Stimulated activated CD8-positive, alpha-beta memory T cell treated with anti-CD3 and anti-CD28 coated beads, Interleukin-2, amount 100 ng/mL, for 48 hours (primary cell): ENCODE measurements around the gene HS6ST1.
"Not testable (repeated sequence)": the region's sequence is repeated elsewhere in the genome, so short reads cannot be mapped to it uniquely, and the experiment has no call there.

Source experiments
- DNase-seq, 2 donors: peaks; one replicate each; pipeline ENCODE4 v3.0.0-alpha.2; 2020; ENCODE audit warnings: low read depth in 2 of 2

The HS6ST1 gene

GRCh38 chr2:128268611-128269010 is 50.1 kb downstream of the HS6ST1 start:
- not testable (repeated sequence) for DNase-seq

GRCh38 chr2:128268145-128268544 is 50.5 kb downstream of the HS6ST1 start:
- not testable (repeated sequence) for DNase-seq

- not testable (repeated sequence) for DNase-seq
Observed at GRCh38 chr2:128267649-128268048, 51.0 kb downstream of the HS6ST1 start.

GRCh38 chr2:128267197-128267596 is 51.5 kb downstream of the HS6ST1 start:
- not testable (repeated sequence) for DNase-seq

- not testable (repeated sequence) for DNase-seq
Observed at GRCh38 chr2:128266463-128266862, 52.2 kb downstream of the HS6ST1 start.

GRCh38 chr2:128265608-128265993 is 53.1 kb downstream of the HS6ST1 start:
- DNase-seq = not testable (repeated sequence)

- DNase-seq = no peak
Observed at GRCh38 chr2:128264881-128265607, 53.6 kb downstream of the HS6ST1 start.

GRCh38 chr2:128263902-128264331 is 54.8 kb downstream of the HS6ST1 start:
- no peak for DNase-seq

GRCh38 chr2:128262315-128263253 is 56.1 kb downstream of the HS6ST1 start:
- no peak for DNase-seq

GRCh38 chr2:128261245-128262128 is 57.2 kb downstream of the HS6ST1 start:
- DNase-seq = no peak

- DNase-seq = no peak
Observed at GRCh38 chr2:128260239-128261138, 58.2 kb downstream of the HS6ST1 start.

- no peak for DNase-seq
Observed at GRCh38 chr2:128259585-128259984, 59.1 kb downstream of the HS6ST1 start.

GRCh38 chr2:128258218-128258617 is 60.5 kb downstream of the HS6ST1 start:
- DNase-seq = no peak

- no peak for DNase-seq
Observed at GRCh38 chr2:128252501-128252900, 66.2 kb downstream of the HS6ST1 start.

- not testable (repeated sequence) for DNase-seq
Observed at GRCh38 chr2:128252086-128252485, 66.6 kb downstream of the HS6ST1 start.

- no peak for DNase-seq
Observed at GRCh38 chr2:128250229-128251025, 68.2 kb downstream of the HS6ST1 start.

- DNase-seq = no peak
Observed at GRCh38 chr2:128249555-128249954, 69.1 kb downstream of the HS6ST1 start.

- DNase-seq = no peak
Observed at GRCh38 chr2:128245813-128246212, 72.9 kb downstream of the HS6ST1 start.

GRCh38 chr2:128241896-128242295 is 76.8 kb downstream of the HS6ST1 start:
- no peak for DNase-seq
